ENCODE data around the gene PIGS. TPM values are rescaled to one million over a fixed set of nuclear protein-coding genes. Genes with fewer than 3 reads are reported as not detected.

PIGS gene
- total RNA-seq, 3 donors from 2014 or later = 52.2 to 100 (median 88.5) TPM

- no peaks in the 10 kb centered on the region for H3K36me3 ChIP-seq (ENCODE audit: low read depth)
- ATAC-seq (peak; percentile 81), DNase-seq (peak; percentile 69 to 77 (median 73))
- peak overlapping the region; percentile 19 for H3K4me3 ChIP-seq
- TF ChIP-seq CTCF (IDR thresholded peaks at IDR 0.05) = no peak
- intact Hi-C loops (cut with DNase I, micrococcal nuclease) = no loop called here
- H3K4me1 ChIP-seq (ENCODE audit: low read depth) = peaks cover 18% of the 10 kb centered on the region
- no peaks in the 10 kb centered on the region for H3K9me3 ChIP-seq
Observed at GRCh38 chr17:28599311-28600184, 28.2 kb upstream of the PIGS start.

GRCh38 chr17:28598799-28599310 is 27.5 kb upstream of the PIGS start, which contains the start of gene SPAG5:
TSS of gene SPAG5 (minus strand) at chr17:28599025. CDS start at chr17:28598946, 79 bp downstream.
- ATAC-seq (peak; percentile 97), DNase-seq (peak; percentile 95 to 96 (median 96))
- Histone ChIP-seq H3K36me3 (ENCODE audit: low read depth) (no peaks in the 10 kb centered on the region), H3K4me1 (ENCODE audit: low read depth) (peaks cover 18% of the 10 kb centered on the region), H3K9me3 (no peaks in the 10 kb centered on the region), H3K4me3 (peak within 1 kb of the TSS; percentile 19)
- intact Hi-C loops (cut with DNase I, micrococcal nuclease) = no loop called here
- no peak for TF ChIP-seq CTCF (IDR thresholded peaks at IDR 0.05)

- peak overlapping the region; percentile 19 for H3K4me3 ChIP-seq
- TF ChIP-seq CTCF (IDR thresholded peaks at IDR 0.05) = no peak
- H3K4me1 ChIP-seq (ENCODE audit: low read depth) = peaks cover 18% of the 10 kb centered on the region
- no peaks in the 10 kb centered on the region for H3K36me3 ChIP-seq (ENCODE audit: low read depth)
- DNase-seq (no peak), ATAC-seq (no peak)
- H3K9me3 ChIP-seq = no peaks in the 10 kb centered on the region
- intact Hi-C loops (cut with DNase I, micrococcal nuclease) = no loop called here
Observed at GRCh38 chr17:28598389-28598788, 27.1 kb upstream of the PIGS start.

- no peak for TF ChIP-seq CTCF (IDR thresholded peaks at IDR 0.05)
- DNase-seq (no peak), ATAC-seq (peak; percentile 1)
- intact Hi-C loops (cut with DNase I, micrococcal nuclease) = no loop called here
- peaks cover 18% of the 10 kb centered on the region for H3K4me1 ChIP-seq (ENCODE audit: low read depth)
- no peak overlapping the region for H3K4me3 ChIP-seq
- no peaks in the 10 kb centered on the region for H3K9me3 ChIP-seq
- no peaks in the 10 kb centered on the region for H3K36me3 ChIP-seq (ENCODE audit: low read depth)
Observed at GRCh38 chr17:28597606-28598383, 26.5 kb upstream of the PIGS start.

GRCh38 chr17:28592260-28592659 is 20.9 kb upstream of the PIGS start:
- no peaks in the 10 kb centered on the region for H3K4me1 ChIP-seq (ENCODE audit: low read depth)
- H3K9me3 ChIP-seq = no peaks in the 10 kb centered on the region
- H3K4me3 ChIP-seq = no peak overlapping the region
- TF ChIP-seq CTCF (IDR thresholded peaks at IDR 0.05) = no peak
- intact Hi-C loops (cut with DNase I, micrococcal nuclease) = no loop called here
- H3K36me3 ChIP-seq (ENCODE audit: low read depth) = no peaks in the 10 kb centered on the region
- ATAC-seq (no peak), DNase-seq (no peak)
